Measurements from ENCODE around the gene SUCLA2. TPM values are rescaled to one million over a fixed set of nuclear protein-coding genes. Genes with fewer than 3 reads are reported as not detected.

SUCLA2 gene
- total RNA-seq, 4 donors from 2014 or later = 45.4 to 68.5 (median 57.2) TPM

DNA sequence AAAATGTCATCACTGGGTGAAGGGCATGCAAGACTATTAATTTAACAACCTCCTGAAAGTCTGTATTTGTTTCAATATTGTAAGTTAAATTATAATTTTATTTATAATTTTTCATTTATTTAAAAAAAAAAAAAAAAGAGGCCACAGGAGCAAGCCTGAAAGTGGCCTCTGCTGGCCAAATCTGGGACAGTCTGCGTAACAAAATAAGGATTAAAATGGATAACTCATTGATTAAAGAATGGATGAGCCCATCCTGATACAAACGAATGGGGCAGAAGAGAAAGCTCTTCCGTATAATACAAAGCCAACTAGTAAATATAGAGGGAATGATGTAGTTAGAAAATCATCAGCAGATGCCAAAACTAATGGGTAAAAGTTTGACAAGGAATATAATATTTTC is 36.2 kb downstream of the SUCLA2 start:
- Histone ChIP-seq H3K4me1 (no peaks in the 10 kb centered on the region), H3K36me3 (peaks cover 0 to 78% (median 0%) of the 10 kb centered on the region in 3 donors)

DNA sequence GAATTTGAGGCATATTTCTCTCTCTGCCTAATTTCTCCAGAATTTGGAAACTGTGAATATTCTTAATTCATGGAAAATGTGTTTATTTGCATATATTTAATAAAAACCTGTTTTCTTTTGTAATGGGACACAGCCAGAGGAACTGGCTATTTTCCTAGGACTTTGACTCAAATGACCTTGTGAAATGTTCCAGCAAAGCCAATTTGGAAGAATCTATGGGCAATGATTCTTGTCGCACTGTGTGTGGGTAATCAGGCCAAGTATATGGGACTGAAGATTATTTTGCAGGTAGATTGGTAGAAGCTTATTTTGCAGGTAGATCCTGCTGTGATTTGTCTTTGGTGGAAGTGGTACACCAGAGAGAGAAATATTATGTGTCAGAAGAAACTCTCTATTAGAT is 38.8 kb downstream of the SUCLA2 start:
- Histone ChIP-seq H3K36me3 (peaks cover 0 to 84% (median 0%) of the 10 kb centered on the region in 3 donors), H3K27ac (no peak overlapping the region), H3K4me3 (no peak overlapping the region), H3K4me1 (no peaks in the 10 kb centered on the region), H3K27me3 (no peaks in the 10 kb centered on the region), H3K9me3 (no peaks in the 10 kb centered on the region)
- TF ChIP-seq POLR2A (IDR thresholded peaks at IDR 0.05) (no peak), CTCF (IDR thresholded peaks at IDR 0.05) (no peak)
- no peak for DNase-seq

More for the DNA sequence above, 36.2 kb downstream of the SUCLA2 start:
- H3K9me3 ChIP-seq = no peaks in the 10 kb centered on the region
- no peak overlapping the region for H3K4me3 ChIP-seq
- DNase-seq = no peak
- no peak for TF ChIP-seq CTCF (IDR thresholded peaks at IDR 0.05)
- no peak for TF ChIP-seq POLR2A (IDR thresholded peaks at IDR 0.05)
- no peaks in the 10 kb centered on the region for H3K27me3 ChIP-seq
- no peak overlapping the region for H3K27ac ChIP-seq

GRCh38 chr13:47959468-47960247 is 41.4 kb downstream of the SUCLA2 start:
- H3K27ac ChIP-seq = no peak overlapping the region
- no peak overlapping the region for H3K4me3 ChIP-seq
- no peaks in the 10 kb centered on the region for H3K27me3 ChIP-seq
- no peaks in the 10 kb centered on the region for H3K4me1 ChIP-seq
- no peak for TF ChIP-seq CTCF (IDR thresholded peaks at IDR 0.05)
- no peak for TF ChIP-seq POLR2A (IDR thresholded peaks at IDR 0.05)
- peaks cover 0 to 73% (median 0%) of the 10 kb centered on the region in 3 donors for H3K36me3 ChIP-seq
- no peaks in the 10 kb centered on the region for H3K9me3 ChIP-seq
- no peak for DNase-seq

GRCh38 chr13:47957073-47957472 is 44.0 kb downstream of the SUCLA2 start:
- Histone ChIP-seq H3K27ac (no peak overlapping the region), H3K4me1 (no peaks in the 10 kb centered on the region), H3K9me3 (no peaks in the 10 kb centered on the region), H3K4me3 (no peak overlapping the region), H3K36me3 (peaks cover 0 to 65% (median 0%) of the 10 kb centered on the region in 3 donors), H3K27me3 (no peaks in the 10 kb centered on the region)
- TF ChIP-seq POLR2A (IDR thresholded peaks at IDR 0.05) (no peak), CTCF (IDR thresholded peaks at IDR 0.05) (no peak)
- no peak for DNase-seq

GRCh38 chr13:47955836-47956235 is 45.2 kb downstream of the SUCLA2 start:
- Histone ChIP-seq H3K9me3 (no peaks in the 10 kb centered on the region), H3K27me3 (no peaks in the 10 kb centered on the region), H3K27ac (no peak overlapping the region), H3K36me3 (peaks cover 0 to 54% (median 0%) of the 10 kb centered on the region in 3 donors), H3K4me1 (no peaks in the 10 kb centered on the region), H3K4me3 (no peak overlapping the region)
- TF ChIP-seq POLR2A (IDR thresholded peaks at IDR 0.05) (no peak), CTCF (IDR thresholded peaks at IDR 0.05) (no peak)
- DNase-seq = no peak

Measured in Peyer's patch (tissue), 4 donors.